IMR-90 (cell line): ENCODE measurements around the gene UBE2G1. TPM values are rescaled to one million over a fixed set of nuclear protein-coding genes. Genes with fewer than 3 reads are reported as not detected.

Source experiments
- ATAC-seq: fragments of 200-7000 bp; cut with Tn5 transposase; 2 replicates; pipeline ENCODE4 v1.9.1; 2020; ENCODE audit warnings: low read depth, mild to moderate bottlenecking, moderate library complexity
- BruUV-seq: library from RNA; stranded (reverse); fragments of 400-500 nt; replicated peaks from 2 replicates; lab custom pipeline; 2021; lab: Mats Ljungman, UMichigan
- CTCF ChIA-PET: fragments of 300-600 bp; formaldehyde crosslinking; extraction: SDS; loops from one replicate; lab custom pipeline; 2021; ENCODE audit warnings: antibody characterized with exemption; lab: Yijun Ruan, JAX
- POLR2A ChIA-PET: fragments of 300-600 bp; sonication (Branson Sonifier 250); formaldehyde crosslinking; loops from one replicate; lab custom pipeline; 2022; ENCODE audit warnings: antibody characterized with exemption; ENCODE audit not compliant: unreplicated experiment; lab: Charles Lee
- DNase-seq: peaks from one replicate; pipeline ENCODE4 v3.0.0; 2013
- H2AFZ ChIP-seq: replicated peaks from 2 replicates; pipeline ENCODE3; 2013; ENCODE audit warnings: low read length, mild to moderate bottlenecking; ENCODE audit not compliant: poor library complexity
- H2AK5ac ChIP-seq: 2 replicates; pipeline ENCODE4 v1.6.1; 2013; ENCODE audit warnings: low read depth, low read length, inconsistent platforms
- H2AK9ac ChIP-seq: replicated peaks from 2 replicates; pipeline ENCODE3; 2013; ENCODE audit warnings: mild to moderate bottlenecking, low read depth, low read length, moderate library complexity; ENCODE audit not compliant: poor library complexity
- H2BK120ac ChIP-seq: 2 replicates; pipeline ENCODE4 v1.6.1; 2013; ENCODE audit warnings: low read depth, low read length, inconsistent platforms
- H2BK15ac ChIP-seq: 3 replicates; pipeline ENCODE4 v1.6.1; 2013; ENCODE audit warnings: low read depth, low read length, inconsistent platforms
- H2BK20ac ChIP-seq: 2 replicates; pipeline ENCODE4 v1.6.1; 2013; ENCODE audit warnings: low read depth, mild to moderate bottlenecking, inconsistent platforms, low read length, moderate library complexity
- H2BK5ac ChIP-seq: 2 replicates; pipeline ENCODE4 v1.6.1; 2013; ENCODE audit warnings: mild to moderate bottlenecking, low read depth, low read length, inconsistent platforms; ENCODE audit not compliant: poor library complexity, severe bottlenecking
- H3K14ac ChIP-seq: replicated peaks from 2 replicates; pipeline ENCODE4 v1.6.1; 2013; ENCODE audit warnings: low read depth, low read length, inconsistent platforms
- H3K18ac ChIP-seq: 2 replicates; pipeline ENCODE4 v1.6.1; 2013; ENCODE audit warnings: low read depth, low read length, control low read depth
- H3K23ac ChIP-seq: 2 replicates; pipeline ENCODE4 v1.6.1; 2013; ENCODE audit warnings: low read depth, low read length, inconsistent platforms
- H3K27ac ChIP-seq: 2 replicates; pipeline ENCODE4 v1.5.1; 2013; ENCODE audit warnings: mild to moderate bottlenecking, control low read depth, low read length; ENCODE audit not compliant: insufficient read depth
- H3K27me3 ChIP-seq: 2 replicates; pipeline ENCODE4 v1.6.1; 2013; ENCODE audit warnings: low read length; ENCODE audit not compliant: control insufficient read depth, insufficient read depth
- H3K36me3 ChIP-seq: 2 replicates; pipeline ENCODE4 v1.6.1; 2013; ENCODE audit warnings: low read length, mixed read lengths; ENCODE audit not compliant: control insufficient read depth, insufficient read depth
- H3K4ac ChIP-seq: 2 replicates; pipeline ENCODE4 v1.6.1; 2013; ENCODE audit warnings: low read depth, low read length, inconsistent platforms
- H3K4me1 ChIP-seq: 2 replicates; pipeline ENCODE4 v1.6.1; 2013; ENCODE audit warnings: low read length, mixed read lengths; ENCODE audit not compliant: control insufficient read depth, insufficient read depth
- H3K4me2 ChIP-seq: 2 replicates; pipeline ENCODE4 v1.6.1; 2013; ENCODE audit warnings: low read depth, mild to moderate bottlenecking, control low read depth, low read length, moderate library complexity
- H3K4me3 ChIP-seq: 2 replicates; pipeline ENCODE4 v1.5.1; 2013; ENCODE audit warnings: low read depth, mild to moderate bottlenecking, control low read depth, low read length, moderate library complexity; ENCODE audit not compliant: insufficient read depth
- H3K56ac ChIP-seq: 2 replicates; pipeline ENCODE4 v1.6.1; 2013; ENCODE audit warnings: low read length, inconsistent platforms; ENCODE audit not compliant: insufficient read depth; ENCODE audit errors: extremely low read depth
- H3K79me1 ChIP-seq, 2 experiments: 2 replicates each; pipeline ENCODE4 v1.6.1; 2013; ENCODE audit warnings: low read length in 2 of 2, inconsistent platforms in 1 of 2, low read depth in 1 of 2
- H3K9ac ChIP-seq: 2 replicates; pipeline ENCODE4 v1.6.1; 2013; ENCODE audit warnings: low read depth, low read length, control low read depth
- H3K9me1 ChIP-seq: 2 replicates; pipeline ENCODE4 v1.6.1; 2013; ENCODE audit warnings: low read length, inconsistent platforms; ENCODE audit not compliant: insufficient read depth
- H3K9me3 ChIP-seq: 2 replicates; pipeline ENCODE4 v1.6.1; 2013; ENCODE audit warnings: low read length; ENCODE audit not compliant: control insufficient read depth, insufficient read depth
- H4K20me1 ChIP-seq: 2 replicates; pipeline ENCODE4 v1.6.1; 2013; ENCODE audit warnings: low read length, inconsistent platforms; ENCODE audit not compliant: insufficient read depth
- H4K5ac ChIP-seq: 2 replicates; pipeline ENCODE4 v1.6.1; 2013; ENCODE audit warnings: mild to moderate bottlenecking, low read depth, low read length, control low read depth
- H4K8ac ChIP-seq, 2 experiments: 2 replicates each; pipeline ENCODE4 v1.6.1; 2013; ENCODE audit warnings: low read depth in 2 of 2, low read length in 2 of 2, control low read depth in 1 of 2, inconsistent platforms in 1 of 2
- H4K91ac ChIP-seq: 2 replicates; pipeline ENCODE4 v1.6.1; 2013; ENCODE audit warnings: low read depth, low read length, inconsistent platforms; ENCODE audit not compliant: insufficient read depth
- MAFK ChIP-seq: IDR thresholded peaks from 2 replicates; pipeline ENCODE4 v1.6.1; 2012; ENCODE audit warnings: low read depth, low read length, improper control_type of control experiment
- MXI1 ChIP-seq: IDR thresholded peaks from 2 replicates; pipeline ENCODE4 v1.6.1; 2012; ENCODE audit warnings: low read depth, mild to moderate bottlenecking, low read length, moderate library complexity, borderline replicate concordance
- WGBS, 2 experiments: methylation state at CpG; one replicate each; pipeline versions ENCODE4 v1.1.5 to v1.1.7; 2013; ENCODE audit warnings: missing lambda C conversion rate in 2 of 2; ENCODE audit not compliant: insufficient read length in 1 of 2; ENCODE audit errors: extremely low coverage in 2 of 2; 5-methylcytosine and 5-hydroxymethylcytosine counted together
- dilution Hi-C: fragments of 300-500 bp; cut with HindIII; formaldehyde crosslinking; loops from one replicate; pipeline ENCODE4 v1.14.3; 2018; ENCODE audit warnings: low sequenced_read_pairs; ENCODE audit not compliant: unreplicated experiment
- in situ Hi-C: fragments of 300-500 bp; cut with MboI; formaldehyde crosslinking; loops from 3 replicates; pipeline ENCODE4 v1.14.3; 2019; ENCODE audit warnings: low sequenced_read_pairs, inconsistent platforms, mixed read lengths
- intact Hi-C: fragments of 100-400 bp; cut with micrococcal nuclease; formaldehyde crosslinking; loops from 2 replicates; pipeline ENCODE4 v1.10.0; 2022
- polyA plus RNA-seq, 3 experiments: library from polyadenylated mRNA; depleted of rRNA; stranded (reverse); fragments of >200 nt; gene quantifications; 2 replicates each; pipeline ENCODE4 v1.2.3, GENCODE V29; 2012; ENCODE audit warnings: low replicate concordance in 1 of 3
- total RNA-seq: library from RNA; depleted of rRNA; stranded (reverse); fragments of >200 nt; gene quantifications from 2 replicates; pipeline ENCODE4 v1.2.3, GENCODE V29; 2012

The UBE2G1 gene
- total and polyA plus RNA-seq, 2 of the 4 experiments (the other 2 are of a cell fraction) = 26.3 to 26.6 TPM

GRCh38 chr17:4266550-4266949 lies 99.9 kb downstream of the UBE2G1 start:
- H3K36me3 ChIP-seq = peaks cover 13% of the 10 kb centered on the region

More at GRCh38 chr17:4266550-4266949, 99.9 kb downstream of the UBE2G1 start:
- dilution Hi-C loops = no loop called here
- Histone ChIP-seq H3K4me1 (peaks cover 4% of the 10 kb centered on the region), H3K9me3 (no peaks in the 10 kb centered on the region), H3K4me3 (no peak overlapping the region), H4K91ac (no peak overlapping the region), H3K4me2 (no peak overlapping the region), H3K14ac (no peak overlapping the region), H4K8ac (no peak overlapping the region), H2BK15ac (no peak overlapping the region), H2AFZ (no peak overlapping the region), H4K20me1 (peaks cover 16% of the 10 kb centered on the region; the same call in 1 of the 2 replicates), H3K23ac (no peak overlapping the region), H3K18ac (no peak overlapping the region), H3K27ac (no peak overlapping the region), H2BK20ac (no peak overlapping the region), H3K4ac (no peak overlapping the region), H3K27me3 (no peaks in the 10 kb centered on the region), H3K9me1 (peaks cover 19% of the 10 kb centered on the region; the same call in 1 of the 2 replicates), H2AK5ac (no peak overlapping the region), H2BK5ac (no peak overlapping the region), H3K79me1 (peaks cover 10 to 36% of the 10 kb centered on the region in 2 experiments), H3K9ac (no peak overlapping the region), H2AK9ac (no peak overlapping the region), H4K5ac (no peak overlapping the region), H3K56ac (no peak overlapping the region), H2BK120ac (no peak overlapping the region)
- in situ Hi-C loops = no loop called here
- ATAC-seq = no peak
- BruUV-seq = no TSS peak
- TF ChIP-seq MAFK = no peak
- no peak for TF ChIP-seq MXI1
- no peak for DNase-seq
- ChIA-PET CTCF (no interaction called here), POLR2A (no interaction called here)
- 78% methylated on average over 3 of the region's 7 CpGs; no CpG with 5 or more reads in 1 of the 2 experiments for WGBS, 2 experiments
- intact Hi-C loops = no loop called here
